HG03342 (cell line): ENCODE measurements around the gene PNPLA6.

Experiments
- ATAC-seq: cut with Tn5 transposase; IDR thresholded peaks from one replicate; pipeline ENCODE4 v1.9.1; 2021; ENCODE audit warnings: mild to moderate bottlenecking, moderate library complexity; ENCODE audit not compliant: unreplicated experiment

Gene PNPLA6

GRCh38 chr19:7535047-7535997 is at the start of gene PNPLA6:
Gene PNPLA6 (plus strand): TSS chr19:7535717. CDS start chr19:7535789, 72 bp downstream.
- ATAC-seq, result peak; percentile 58

- no peak for ATAC-seq
Observed at GRCh38 chr19:7486923-7487322, 48.6 kb upstream of the PNPLA6 start.

DNA sequence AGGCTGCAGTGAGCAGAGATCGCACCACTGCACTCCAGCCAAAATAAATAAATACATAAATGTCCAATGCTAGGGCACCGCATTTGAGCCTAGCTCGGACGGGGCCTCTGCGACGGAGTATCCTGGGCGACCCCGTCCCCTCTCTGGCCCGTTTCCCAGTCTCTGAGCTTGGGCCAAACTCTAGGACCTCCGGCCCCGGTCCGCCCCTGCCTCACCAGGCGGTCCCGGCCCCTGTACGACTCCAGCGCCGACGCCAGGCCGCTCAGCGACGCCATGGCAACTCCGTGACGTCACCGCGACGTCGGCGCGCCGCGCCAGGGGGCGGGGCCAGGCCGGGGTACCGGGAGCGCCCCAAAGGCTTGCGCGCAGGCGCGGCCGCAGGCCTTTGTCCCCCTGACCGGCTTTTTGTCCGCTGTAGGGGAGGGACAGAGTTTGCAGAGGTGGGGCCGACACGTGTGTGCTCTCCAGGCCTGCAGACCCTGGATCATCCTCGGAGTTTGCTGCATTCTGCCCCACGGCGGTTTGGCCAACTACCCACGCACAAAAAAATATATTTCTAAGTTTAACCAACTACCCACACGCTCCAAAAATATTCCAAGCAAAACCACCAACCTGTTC is 46.7 kb upstream of the PNPLA6 start, which contains the start of gene PEX11G:
TSS of gene PEX11G (minus strand) at position 300 of the 618 bp plus-strand sequence. CDS start at position 275, 25 bp downstream.
- peak; percentile 85 for ATAC-seq

DNA sequence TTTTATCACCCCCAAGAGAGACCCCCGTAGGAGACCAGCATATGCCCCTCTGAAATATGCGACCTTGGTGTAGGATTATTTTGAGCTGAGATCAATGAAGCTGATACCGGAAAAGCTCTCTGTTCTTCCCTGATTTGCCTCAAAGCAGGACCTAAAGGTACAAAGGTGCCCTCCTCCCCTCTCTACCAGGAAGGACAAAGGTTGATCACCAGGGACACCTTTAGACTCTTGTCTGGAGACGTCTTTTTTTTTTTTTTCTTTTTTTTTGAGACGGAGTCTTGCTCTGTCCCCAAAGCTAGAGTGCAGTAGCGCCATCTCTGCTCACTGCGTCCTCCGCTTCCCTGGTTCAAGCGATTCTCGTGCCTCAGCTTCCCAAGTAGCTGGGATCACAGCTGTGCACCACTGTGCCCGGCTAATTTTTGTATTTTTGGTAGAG is 45.9 kb upstream of the PNPLA6 start:
- ATAC-seq, result no peak

DNA sequence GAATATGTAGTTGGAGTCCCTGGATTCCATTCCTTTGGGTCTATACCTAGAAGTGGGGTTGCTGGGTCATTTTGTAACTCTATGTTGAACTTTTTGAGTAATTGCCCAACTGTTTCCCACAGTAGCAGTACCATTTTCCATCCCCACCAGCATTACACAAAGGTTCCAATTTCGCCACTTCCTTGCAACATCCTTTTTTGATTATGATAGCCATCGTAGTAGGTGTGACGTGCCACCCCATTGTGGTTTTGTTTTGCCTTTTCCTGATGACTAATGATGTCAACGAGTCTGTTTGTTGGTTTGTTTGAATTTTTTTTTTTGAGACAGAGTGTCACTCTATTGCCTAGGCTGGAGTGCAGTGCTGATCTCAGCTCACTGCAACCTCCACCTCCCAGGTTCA is 43.4 kb upstream of the PNPLA6 start:
- ATAC-seq, result no peak

- ATAC-seq, result no peak
Observed at GRCh38 chr19:7492558-7492957, 43.0 kb upstream of the PNPLA6 start.

GRCh38 chr19:7494416-7495098 is 41.0 kb upstream of the PNPLA6 start:
- no peak for ATAC-seq

DNA sequence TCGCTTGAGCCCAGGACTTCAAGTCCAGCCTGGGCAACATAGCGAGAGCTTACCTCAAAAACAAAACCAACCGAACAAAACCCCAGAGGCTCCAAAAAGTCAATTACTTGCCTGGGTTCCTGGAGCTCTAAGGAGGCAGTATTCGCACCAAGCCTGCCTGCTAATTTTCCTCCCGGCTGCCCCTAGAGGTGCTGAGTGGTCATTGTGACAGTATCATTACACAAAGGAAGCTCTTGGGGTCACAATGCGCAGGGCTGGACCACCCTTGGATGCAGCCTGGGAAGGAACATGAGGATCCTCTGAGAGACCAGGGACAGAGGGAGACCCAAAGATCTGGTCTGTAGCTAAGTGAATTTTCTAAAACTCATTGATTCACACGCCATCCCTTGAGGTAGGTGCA is 38.2 kb upstream of the PNPLA6 start:
- no peak for ATAC-seq

- ATAC-seq, result no peak
Observed at GRCh38 chr19:7500811-7501450, 34.6 kb upstream of the PNPLA6 start.

DNA sequence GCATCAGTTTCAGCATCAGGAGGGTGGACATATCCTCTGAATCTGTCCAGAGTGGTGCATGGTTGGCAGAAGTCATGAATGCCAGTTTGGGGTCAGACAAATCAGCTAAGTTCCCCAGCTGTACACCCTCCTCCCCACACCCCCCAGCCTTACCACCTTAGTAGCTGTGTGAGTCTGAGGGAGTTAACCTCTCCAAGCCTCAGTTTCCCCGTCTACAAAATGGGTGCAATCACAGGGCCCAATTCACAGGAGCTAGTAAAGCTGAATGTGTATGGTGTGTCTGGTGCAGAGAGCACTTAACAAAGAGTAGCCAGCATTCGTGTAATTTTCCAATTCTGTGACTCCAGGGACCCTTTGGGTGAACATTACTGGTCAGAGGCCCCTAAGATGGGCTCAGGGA is 33.0 kb upstream of the PNPLA6 start:
- ATAC-seq, result no peak

GRCh38 chr19:7504684-7505083 is 30.8 kb upstream of the PNPLA6 start:
- ATAC-seq, result no peak

DNA sequence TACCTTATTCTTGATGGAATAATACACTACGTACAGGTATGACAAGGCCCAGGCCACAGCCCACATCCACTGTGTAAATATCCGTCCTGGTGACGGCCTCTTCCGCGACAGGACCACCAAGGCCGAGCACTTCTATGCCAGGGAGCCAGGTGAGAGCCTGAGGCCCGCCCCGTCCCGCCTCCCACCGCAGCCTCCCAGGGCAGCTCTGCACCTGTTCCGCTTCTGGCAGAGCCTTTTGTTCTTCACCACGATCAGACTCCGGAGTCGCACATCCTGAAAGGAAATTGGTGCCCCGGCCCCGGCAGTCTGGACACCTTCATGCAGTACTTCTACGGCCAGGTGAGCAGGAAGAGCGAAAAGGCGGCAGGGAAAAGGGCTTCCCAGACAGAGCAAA is 30.2 kb upstream of the PNPLA6 start:
- ATAC-seq, result no peak

GRCh38 chr19:7505682-7506384 is 29.7 kb upstream of the PNPLA6 start:
- no peak for ATAC-seq

- no peak for ATAC-seq
Observed at GRCh38 chr19:7506385-7507328, 28.9 kb upstream of the PNPLA6 start.

GRCh38 chr19:7507884-7508283 is 27.6 kb upstream of the PNPLA6 start:
- no peak for ATAC-seq

DNA sequence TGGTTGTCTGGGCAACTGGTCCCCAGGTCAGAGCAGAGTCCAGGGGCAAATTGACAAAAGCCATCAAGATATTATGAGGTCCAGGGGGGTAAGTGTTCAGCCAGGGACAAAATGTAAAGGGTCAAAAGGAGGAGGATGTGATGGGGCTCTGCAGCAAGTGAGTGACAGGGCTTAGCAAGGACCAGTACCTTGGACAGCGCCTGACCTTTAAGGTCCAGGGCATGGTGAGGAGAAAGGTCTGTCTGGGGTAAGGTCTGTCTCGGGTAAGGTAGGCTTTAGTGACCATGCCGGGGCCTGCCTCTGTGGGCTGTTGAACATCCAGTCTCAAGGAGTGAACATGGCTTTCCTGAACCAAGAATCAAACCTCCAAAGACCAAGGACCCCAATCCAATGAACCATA is 25.9 kb upstream of the PNPLA6 start:
- no peak for ATAC-seq

- ATAC-seq, result no peak
Observed at GRCh38 chr19:7512400-7512851, 23.1 kb upstream of the PNPLA6 start.

- no peak for ATAC-seq
Observed at GRCh38 chr19:7513809-7514642, 21.5 kb upstream of the PNPLA6 start.
